RWPE1 (cell line): Measurements from ENCODE around the gene CYSLTR2.

Source experiments
- CTCF ChIA-PET: fragments of 350-600 bp; sonication (Branson Sonifier 250); formaldehyde crosslinking; extraction: SDS; loops from one replicate; lab custom pipeline; 2021; lab: Yijun Ruan, JAX
- POLR2A ChIA-PET: fragments of 400-600 bp; formaldehyde crosslinking; extraction: SDS; loops from one replicate; lab custom pipeline; 2020; ENCODE audit warnings: antibody characterized with exemption; ENCODE audit not compliant: low non-redundant PET; lab: Yijun Ruan, JAX
- DNase-seq: peaks from one replicate; pipeline ENCODE4 v3.0.0; 2012; ENCODE audit warnings: low spot score
- H3K27ac ChIP-seq: fragments of 450-650 bp; 2 replicates; pipeline ENCODE4 v1.5.1; 2017
- CTCF ChIP-seq: fragments of 450-650 bp; conservative IDR thresholded peaks from 2 replicates; pipeline ENCODE4 v1.5.1; 2017; ENCODE audit warnings: low read depth, mild to moderate bottlenecking

The CYSLTR2 gene

GRCh38 chr13:48741377-48741776 lies 87.6 kb downstream of the CYSLTR2 start:
- ChIA-PET POLR2A (no interaction called here), CTCF (interaction anchor here (0.5 kb wide), 1 partner anchor 41 kb away, joined by 3 read pairs; no protein-coding TSS in a partner anchor)
- TF ChIP-seq CTCF = no peak
- no peak overlapping the region for H3K27ac ChIP-seq
- no peak for DNase-seq

- TF ChIP-seq CTCF = no peak
- no peak for DNase-seq
- ChIA-PET POLR2A (no interaction called here), CTCF (interaction anchor here (0.6 to 1.2 kb wide), 2 partner anchors 11 to 22 kb away, joined by 3 to 4 read pairs; no protein-coding TSS in a partner anchor)
- H3K27ac ChIP-seq = no peak overlapping the region
These were observed 93.1 kb downstream of the CYSLTR2 start for GRCh38 chr13:48746821-48747220.

GRCh38 chr13:48748681-48749080 lies 95.0 kb downstream of the CYSLTR2 start:
- no peak for TF ChIP-seq CTCF
- CTCF ChIA-PET = no interaction called here
- POLR2A ChIA-PET = no interaction called here
- peak overlapping the region; percentile 19; the same call in 1 of the 2 replicates for H3K27ac ChIP-seq
- no peak for DNase-seq

GRCh38 chr13:48749144-48749543 lies 95.4 kb downstream of the CYSLTR2 start:
- H3K27ac ChIP-seq = peak overlapping the region; percentile 19; the same call in 1 of the 2 replicates
- ChIA-PET POLR2A (no interaction called here), CTCF (no interaction called here)
- DNase-seq = no peak
- TF ChIP-seq CTCF = no peak

GRCh38 chr13:48749699-48750473 lies 96.2 kb downstream of the CYSLTR2 start:
- TF ChIP-seq CTCF = peak; percentile 68
- DNase-seq = peak; percentile 87
- ChIA-PET CTCF (interaction anchor here (0.5 to 1.6 kb wide), 4 partner anchors 19 to 313 kb away, joined by 3 to 6 read pairs (median 3); no protein-coding TSS in a partner anchor), POLR2A (no interaction called here)
- peak overlapping the region; percentile 46 for H3K27ac ChIP-seq

GRCh38 chr13:48750588-48751383 lies 97.1 kb downstream of the CYSLTR2 start:
- no peak overlapping the region for H3K27ac ChIP-seq
- DNase-seq = no peak
- POLR2A ChIA-PET = no interaction called here
- TF ChIP-seq CTCF = no peak
- CTCF ChIA-PET = interaction anchor here (0.5 to 1.6 kb wide), 4 partner anchors 18 to 209 kb away, joined by 3 to 6 read pairs (median 4); no protein-coding TSS in a partner anchor
